Activated CD4-positive, alpha-beta T cell treated with anti-CD3 and anti-CD28 coated beads for 36 hours (primary cell): Measurements from ENCODE around the gene TMEM54. TPM values are rescaled to one million over a fixed set of nuclear protein-coding genes. Genes with fewer than 3 reads are reported as not detected.

Source experiments
- ATAC-seq: fragments of 200-7000 bp; cut with Tn5 transposase; one replicate; pipeline ENCODE4 v1.10.0; 2021; ENCODE audit warnings: mild to moderate bottlenecking, moderate library complexity
- CTCF ChIA-PET: fragments of 350-600 bp; sonication (Branson Sonifier 250); formaldehyde crosslinking; loops from one replicate; lab custom pipeline; 2021; ENCODE audit warnings: antibody characterized with exemption; lab: Charles Lee
- POLR2A ChIA-PET: fragments of 350-600 bp; sonication (Branson Sonifier 250); formaldehyde crosslinking; loops from one replicate; lab custom pipeline; 2021; ENCODE audit warnings: antibody characterized with exemption, inconsistent platforms; lab: Charles Lee
- DNase-seq: peaks from one replicate; pipeline ENCODE4 v3.0.0-alpha.2; 2020
- H3K27ac Mint-ChIP-seq: one replicate; pipeline ENCODE4 v1.8.0; 2021; ENCODE audit warnings: mixed read lengths
- H3K27me3 Mint-ChIP-seq: one replicate; pipeline ENCODE4 v1.8.0; 2021; ENCODE audit warnings: mixed read lengths
- H3K36me3 Mint-ChIP-seq: one replicate; pipeline ENCODE4 v1.8.0; 2021; ENCODE audit warnings: low read depth, mixed read lengths
- H3K4me1 Mint-ChIP-seq: one replicate; pipeline ENCODE4 v1.8.0; 2021; ENCODE audit warnings: mixed read lengths
- H3K4me3 Mint-ChIP-seq: one replicate; pipeline ENCODE4 v1.8.0; 2021; ENCODE audit warnings: mild to moderate bottlenecking, moderate library complexity, mixed read lengths
- H3K9me3 Mint-ChIP-seq: one replicate; pipeline ENCODE4 v1.8.0; 2021; ENCODE audit warnings: low read depth, mixed read lengths
- intact Hi-C, 2 experiments: fragments of 100-400 bp; cut with DNase I in 1 of 2; cut with micrococcal nuclease in 1 of 2; formaldehyde crosslinking; loops; one replicate each; pipeline versions ENCODE4 v1.14.2 to v1.15.1; 2022 to 2024; cut with DNase I, micrococcal nuclease
- total RNA-seq, 2 experiments: library from RNA; stranded (reverse); gene quantifications; one replicate each; pipeline ENCODE4 v1.2.3, GENCODE V29; 2021

TMEM54 gene
- total RNA-seq, 2 experiments from 2014 or later = 1.4 to 1.7 TPM

GRCh38 chr1:32902535-32902920, 1.3 kb upstream of the TMEM54 start:
- H3K27me3 Mint-ChIP-seq = peaks cover 35% of the 10 kb centered on the region
- no peak for DNase-seq
- intact Hi-C loops = no loop called here
- H3K4me1 Mint-ChIP-seq = peaks cover 6% of the 10 kb centered on the region
- H3K27ac Mint-ChIP-seq = no peak overlapping the region
- H3K4me3 Mint-ChIP-seq = no peak overlapping the region
- no peaks in the 10 kb centered on the region for H3K9me3 Mint-ChIP-seq
- no peaks in the 10 kb centered on the region for H3K36me3 Mint-ChIP-seq
- no peak for ATAC-seq
- CTCF ChIA-PET = interaction anchor here (0.6 to 1.1 kb wide), 3 partner anchors 18 to 186 kb away, joined by 3 read pairs; no protein-coding TSS in a partner anchor
- POLR2A ChIA-PET = no interaction called here

- H3K27ac Mint-ChIP-seq = no peak overlapping the region
- no peaks in the 10 kb centered on the region for H3K9me3 Mint-ChIP-seq
- H3K27me3 Mint-ChIP-seq = peaks cover 35% of the 10 kb centered on the region
- POLR2A ChIA-PET = no interaction called here
- peaks cover 6% of the 10 kb centered on the region for H3K4me1 Mint-ChIP-seq
- H3K4me3 Mint-ChIP-seq = peak overlapping the region; percentile 65
- no peaks in the 10 kb centered on the region for H3K36me3 Mint-ChIP-seq
- no peak for ATAC-seq
- no peak for DNase-seq
- CTCF ChIA-PET = interaction anchor here (0.8 to 1.1 kb wide), 2 partner anchors 18 to 186 kb away, joined by 3 read pairs; no protein-coding TSS in a partner anchor
- intact Hi-C loops = no loop called here
Observed at GRCh38 chr1:32901823-32902534, 790 bp upstream of the TMEM54 start.

GRCh38 chr1:32900371-32900955, 726 bp downstream of the TMEM54 start:
- Mint-ChIP-seq H3K36me3 (no peaks in the 10 kb centered on the region), H3K9me3 (no peaks in the 10 kb centered on the region), H3K27me3 (peaks cover 41% of the 10 kb centered on the region), H3K4me3 (peak overlapping the region; percentile 42), H3K4me1 (peaks cover 6% of the 10 kb centered on the region), H3K27ac (no peak overlapping the region)
- intact Hi-C loops = no loop called here
- ATAC-seq (no peak), DNase-seq (no peak)
- ChIA-PET CTCF (interaction anchor here (0.7 to 0.8 kb wide), 3 partner anchors 24 to 434 kb away, joined by 3 read pairs; no protein-coding TSS in a partner anchor), POLR2A (no interaction called here)

GRCh38 chr1:32899586-32900296, 1.4 kb downstream of the TMEM54 start:
- ChIA-PET POLR2A (interaction anchor here (0.5 kb wide), 1 partner anchor 130 kb away, joined by 10 read pairs; no protein-coding TSS in a partner anchor), CTCF (interaction anchor here (0.7 to 2.2 kb wide), 4 partner anchors 13 to 435 kb away, joined by 3 to 10 read pairs (median 3); partner anchors contain the start of gene HPCA)
- no peaks in the 10 kb centered on the region for H3K9me3 Mint-ChIP-seq
- intact Hi-C loops = no loop called here
- peaks cover 6% of the 10 kb centered on the region for H3K4me1 Mint-ChIP-seq
- ATAC-seq (no peak), DNase-seq (no peak)
- no peak overlapping the region for H3K27ac Mint-ChIP-seq
- no peaks in the 10 kb centered on the region for H3K36me3 Mint-ChIP-seq
- H3K27me3 Mint-ChIP-seq = peaks cover 42% of the 10 kb centered on the region
- no peak overlapping the region for H3K4me3 Mint-ChIP-seq

GRCh38 chr1:32898958-32899357, 2.2 kb downstream of the TMEM54 start:
- DNase-seq (no peak), ATAC-seq (no peak)
- Mint-ChIP-seq H3K4me3 (no peak overlapping the region), H3K9me3 (no peaks in the 10 kb centered on the region), H3K4me1 (peaks cover 6% of the 10 kb centered on the region), H3K27ac (no peak overlapping the region), H3K36me3 (no peaks in the 10 kb centered on the region), H3K27me3 (peaks cover 42% of the 10 kb centered on the region)
- ChIA-PET CTCF (interaction anchor here (0.8 to 2.2 kb wide), 3 partner anchors 12 to 109 kb away, joined by 3 to 10 read pairs (median 3); partner anchors contain the start of gene HPCA), POLR2A (interaction anchor here (0.5 kb wide), 1 partner anchor 131 kb away, joined by 10 read pairs; no protein-coding TSS in a partner anchor)
- intact Hi-C loops = no loop called here

GRCh38 chr1:32898056-32898455, 3.1 kb downstream of the TMEM54 start:
- intact Hi-C loops = no loop called here
- Mint-ChIP-seq H3K4me3 (no peak overlapping the region), H3K9me3 (no peaks in the 10 kb centered on the region), H3K36me3 (no peaks in the 10 kb centered on the region), H3K27ac (no peak overlapping the region), H3K27me3 (peaks cover 43% of the 10 kb centered on the region), H3K4me1 (peaks cover 6% of the 10 kb centered on the region)
- POLR2A ChIA-PET = no interaction called here
- ATAC-seq = no peak
- no peak for DNase-seq
- CTCF ChIA-PET = interaction anchor here (1.2 to 2.2 kb wide), 2 partner anchors 12 to 25 kb away, joined by 3 to 10 read pairs; partner anchors contain the start of gene HPCA

GRCh38 chr1:32897082-32898049, 3.8 kb downstream of the TMEM54 start:
- ATAC-seq (no peak), DNase-seq (no peak)
- ChIA-PET POLR2A (interaction anchor here (0.6 kb wide), 1 partner anchor 37 kb away, joined by 5 read pairs; no protein-coding TSS in a partner anchor), CTCF (interaction anchor here (1.1 kb wide), 1 partner anchor 17 kb away, joined by 5 read pairs; no protein-coding TSS in a partner anchor)
- H3K27ac Mint-ChIP-seq = no peak overlapping the region
- peaks cover 41% of the 10 kb centered on the region for H3K27me3 Mint-ChIP-seq
- H3K36me3 Mint-ChIP-seq = no peaks in the 10 kb centered on the region
- intact Hi-C loops = no loop called here
- H3K9me3 Mint-ChIP-seq = no peaks in the 10 kb centered on the region
- H3K4me1 Mint-ChIP-seq = peaks cover 9% of the 10 kb centered on the region
- H3K4me3 Mint-ChIP-seq = no peak overlapping the region

GRCh38 chr1:32896451-32896850, 4.7 kb downstream of the TMEM54 start:
- no peaks in the 10 kb centered on the region for H3K36me3 Mint-ChIP-seq
- H3K4me1 Mint-ChIP-seq = peaks cover 6% of the 10 kb centered on the region
- CTCF ChIA-PET = interaction anchor here (1.1 kb wide), 1 partner anchor 16 kb away, joined by 5 read pairs; no protein-coding TSS in a partner anchor
- H3K27me3 Mint-ChIP-seq = peaks cover 42% of the 10 kb centered on the region
- POLR2A ChIA-PET = no interaction called here
- intact Hi-C loops = no loop called here
- H3K9me3 Mint-ChIP-seq = no peaks in the 10 kb centered on the region
- H3K27ac Mint-ChIP-seq = no peak overlapping the region
- DNase-seq (no peak), ATAC-seq (no peak)
- H3K4me3 Mint-ChIP-seq = no peak overlapping the region

GRCh38 chr1:32895325-32896215, 5.6 kb downstream of the TMEM54 start:
- Mint-ChIP-seq H3K4me3 (no peak overlapping the region), H3K27me3 (peaks cover 43% of the 10 kb centered on the region), H3K9me3 (no peaks in the 10 kb centered on the region), H3K4me1 (peaks cover 4% of the 10 kb centered on the region), H3K36me3 (no peaks in the 10 kb centered on the region), H3K27ac (no peak overlapping the region)
- DNase-seq = no peak
- ChIA-PET CTCF (interaction anchor here (0.6 to 1.0 kb wide), 3 partner anchors 9 to 191 kb away, joined by 3 to 4 read pairs (median 3); no protein-coding TSS in a partner anchor), POLR2A (no interaction called here)
- ATAC-seq = no peak
- intact Hi-C loops = no loop called here

- Mint-ChIP-seq H3K27ac (no peak overlapping the region), H3K4me3 (no peak overlapping the region), H3K4me1 (peaks cover 3% of the 10 kb centered on the region), H3K36me3 (no peaks in the 10 kb centered on the region), H3K27me3 (peaks cover 39% of the 10 kb centered on the region), H3K9me3 (no peaks in the 10 kb centered on the region)
- ChIA-PET POLR2A (no interaction called here), CTCF (interaction anchor here (5.4 kb wide), 1 partner anchor 19 kb away, joined by 33 read pairs; no protein-coding TSS in a partner anchor)
- ATAC-seq (no peak), DNase-seq (no peak)
- intact Hi-C loops = no loop called here
Observed at GRCh38 chr1:32894681-32895080, 6.5 kb downstream of the TMEM54 start.
